ENCODE measurements around the gene SIRPG.

Gene SIRPG

GRCh38 chr20:1700990-1701389 is 43.4 kb upstream of the SIRPG start:
- no peak for TF ChIP-seq SPI1 (IDR thresholded peaks at IDR 0.05; ENCODE audit: borderline replicate concordance, low read depth)
- TF ChIP-seq GABPA (IDR thresholded peaks at IDR 0.05; ENCODE audit: low read depth), result no peak
- TF ChIP-seq CTCF (IDR thresholded peaks at IDR 0.05; ENCODE audit: insufficient read depth, low read length), result no peak
- TF ChIP-seq REST (IDR thresholded peaks at IDR 0.05; ENCODE audit: insufficient replicate concordance, low read depth), result no peak
- no peak for TF ChIP-seq POLR2AphosphoS5 (IDR thresholded peaks at IDR 0.05; ENCODE audit: low read depth)
- no peak overlapping the region for H3K4me3 ChIP-seq (replicated peaks; ENCODE audit: insufficient read depth, low read length)
- no peak overlapping the region for H3K27ac ChIP-seq (replicated peaks)
- no peaks in the 10 kb centered on the region for H3K27me3 ChIP-seq (ENCODE audit: insufficient read depth, poor library complexity, severe bottlenecking)
- no peak for DNase-seq (ENCODE audit: low read depth in 1 of 2, low spot score in 1 of 2)

- H3K4me3 ChIP-seq (replicated peaks; ENCODE audit: insufficient read depth, low read length), result no peak overlapping the region
- H3K27me3 ChIP-seq (ENCODE audit: insufficient read depth, poor library complexity, severe bottlenecking), result no peaks in the 10 kb centered on the region
- DNase-seq (ENCODE audit: low read depth in 1 of 2, low spot score in 1 of 2), result no peak
- H3K27ac ChIP-seq (replicated peaks), result no peak overlapping the region
- TF ChIP-seq REST (IDR thresholded peaks at IDR 0.05; ENCODE audit: insufficient replicate concordance, low read depth) (no peak), SPI1 (IDR thresholded peaks at IDR 0.05; ENCODE audit: borderline replicate concordance, low read depth) (no peak), GABPA (IDR thresholded peaks at IDR 0.05; ENCODE audit: low read depth) (no peak), CTCF (IDR thresholded peaks at IDR 0.05; ENCODE audit: insufficient read depth, low read length) (no peak), POLR2AphosphoS5 (IDR thresholded peaks at IDR 0.05; ENCODE audit: low read depth) (no peak)
Measured at GRCh38 chr20:1697592-1697991, 40.0 kb upstream of the SIRPG start.

- no peak overlapping the region for H3K27ac ChIP-seq (replicated peaks)
- TF ChIP-seq CTCF (IDR thresholded peaks at IDR 0.05; ENCODE audit: insufficient read depth, low read length) (no peak), GABPA (IDR thresholded peaks at IDR 0.05; ENCODE audit: low read depth) (no peak), SPI1 (IDR thresholded peaks at IDR 0.05; ENCODE audit: borderline replicate concordance, low read depth) (no peak), POLR2AphosphoS5 (IDR thresholded peaks at IDR 0.05; ENCODE audit: low read depth) (no peak), REST (IDR thresholded peaks at IDR 0.05; ENCODE audit: insufficient replicate concordance, low read depth) (no peak)
- H3K4me3 ChIP-seq (replicated peaks; ENCODE audit: insufficient read depth, low read length), result no peak overlapping the region
- H3K27me3 ChIP-seq (ENCODE audit: insufficient read depth, poor library complexity, severe bottlenecking), result no peaks in the 10 kb centered on the region
- DNase-seq (ENCODE audit: low read depth in 1 of 2, low spot score in 1 of 2), result no peak
Measured at GRCh38 chr20:1696521-1697209, 39.1 kb upstream of the SIRPG start.

Data from HL-60 (cell line).